HEK293 (cell line): ENCODE results near the gene KCTD1.

Experiments
- CTCF ChIP-seq: fragments of 450-650 bp; formaldehyde crosslinking; IDR thresholded peaks from 2 replicates; pipeline ENCODE4 v1.5.1; 2016; ENCODE audit warnings: missing biosample characterization, missing genetic modification characterization
- HOXA7 ChIP-seq: sonication (generic); formaldehyde crosslinking; IDR thresholded peaks from 2 replicates; pipeline ENCODE4 v1.8.1; 2022; ENCODE audit warnings: missing genetic modification reagents, borderline replicate concordance
- HOXD13 ChIP-seq: sonication (generic); formaldehyde crosslinking; IDR thresholded peaks from 2 replicates; pipeline ENCODE4 v1.8.0; 2022; ENCODE audit warnings: missing genetic modification reagents, borderline replicate concordance
- MZF1 ChIP-seq: fragments of 450-650 bp; formaldehyde crosslinking; IDR thresholded peaks from 2 replicates; pipeline ENCODE4 v1.5.1; 2017; ENCODE audit warnings: missing biosample characterization, missing genetic modification characterization, borderline replicate concordance
- REST ChIP-seq: fragments of 450-650 bp; formaldehyde crosslinking; IDR thresholded peaks from 2 replicates; pipeline ENCODE4 v1.5.1; 2016; ENCODE audit warnings: missing biosample characterization, missing genetic modification characterization
- SETDB1 ChIP-seq: IDR thresholded peaks from one replicate; pipeline ENCODE4 v1.6.1; 2017; ENCODE audit warnings: mild to moderate bottlenecking, low read length, moderate library complexity, mixed read lengths; ENCODE audit not compliant: insufficient read length
- ZBTB11 ChIP-seq: fragments of 450-650 bp; formaldehyde crosslinking; conservative IDR thresholded peaks from 2 replicates; pipeline ENCODE4 v1.5.1; 2016; ENCODE audit warnings: low read depth, missing biosample characterization, missing genetic modification characterization
- ZEB2 ChIP-seq: fragments of 450-650 bp; formaldehyde crosslinking; IDR thresholded peaks from 2 replicates; pipeline ENCODE4 v1.5.1; 2016; ENCODE audit warnings: missing biosample characterization, missing genetic modification characterization
- ZNF274 ChIP-seq, 2 experiments: fragments of 200-500 bp in 1 of 2; fragments of 450-650 bp in 1 of 2; sonication (Bioruptor generic) in 1 of 2; formaldehyde crosslinking in 1 of 2; IDR thresholded peaks; 2 replicates each; pipeline versions ENCODE4 v1.5.1 to v1.6.1; 2014 to 2016; ENCODE audit warnings: borderline replicate concordance in 1 of 2, inconsistent platforms in 1 of 2, low read length in 1 of 2, missing biosample characterization in 1 of 2, missing genetic modification characterization in 1 of 2
- ZNF530 ChIP-seq: fragments of 450-650 bp; formaldehyde crosslinking; IDR thresholded peaks from 2 replicates; pipeline ENCODE4 v1.5.1; 2016; ENCODE audit warnings: low read depth, missing biosample characterization, missing genetic modification characterization
- ZNF548 ChIP-seq: fragments of 450-650 bp; formaldehyde crosslinking; IDR thresholded peaks from 2 replicates; pipeline ENCODE4 v1.5.1; 2016; ENCODE audit warnings: missing biosample characterization, missing genetic modification characterization
- ZNF621 ChIP-seq: fragments of 450-650 bp; formaldehyde crosslinking; IDR thresholded peaks from 2 replicates; pipeline ENCODE4 v1.5.1; 2017; ENCODE audit warnings: missing biosample characterization, missing genetic modification characterization

- TF ChIP-seq SETDB1: no peak
- TF ChIP-seq REST (tag by site-specific recombination): no peak
- TF ChIP-seq ZNF274 (IDR thresholded peaks at IDR 0.05; ENCODE audit: low read length): no peak
- no peak for TF ChIP-seq ZNF274 (tag by site-specific recombination; IDR thresholded peaks at IDR 0.05; ENCODE audit: borderline replicate concordance)
- TF ChIP-seq CTCF (tag by site-specific recombination): no peak
- TF ChIP-seq ZNF548: no peak
- no peak for TF ChIP-seq ZNF621 (tag by site-specific recombination)
- no peak for TF ChIP-seq ZEB2 (tag by site-specific recombination)
- no peak for TF ChIP-seq HOXD13
- TF ChIP-seq ZNF530 (tag by site-specific recombination): no peak
- no peak for TF ChIP-seq HOXA7 (CRISPR knock-in tag)
- no peak for TF ChIP-seq ZBTB11
- no peak for TF ChIP-seq MZF1 (tag by site-specific recombination)
Measured at GRCh38 chr18:26440644-26441043, 107.7 kb downstream of the KCTD1 start.
